Omental fat pad (tissue), 4 donors: Measurements from ENCODE around the gene IRF3. TPM values are rescaled to one million over a fixed set of nuclear protein-coding genes. Genes with fewer than 3 reads are reported as not detected.

Experiments used
- ATAC-seq: fragments of 150-250 bp; one replicate; pipeline ENCODE4 v1.9.1; 2016; ENCODE audit warnings: mild to moderate bottlenecking, moderate library complexity; ENCODE audit not compliant: low FRiP score
- DNase-seq: peaks from one replicate; pipeline ENCODE4 v3.0.0-alpha.2; 2019; ENCODE audit warnings: low spot score
- total RNA-seq, 4 donors: library from RNA; depleted of rRNA; stranded (reverse); fragments of >200 nt; gene quantifications; one replicate each; pipeline ENCODE4 v1.1.0, GENCODE V29; 2016
- TF ChIP-seq, protein P1 (sequence below), 3 donors: fragments of 450-650 bp; IDR thresholded peaks; one replicate each; pipeline ENCODE4 v1.5.1; 2016 to 2017; ENCODE audit warnings: antibody characterized with exemption in 3 of 3, mild to moderate bottlenecking in 3 of 3, moderate library complexity in 2 of 3

The IRF3 gene
- total RNA-seq, 4 donors from 2014 or later, result 32.4 to 62.7 (median 36.4) TPM

- peak; percentile 11 for ATAC-seq
- TF ChIP-seq, protein P1, sequence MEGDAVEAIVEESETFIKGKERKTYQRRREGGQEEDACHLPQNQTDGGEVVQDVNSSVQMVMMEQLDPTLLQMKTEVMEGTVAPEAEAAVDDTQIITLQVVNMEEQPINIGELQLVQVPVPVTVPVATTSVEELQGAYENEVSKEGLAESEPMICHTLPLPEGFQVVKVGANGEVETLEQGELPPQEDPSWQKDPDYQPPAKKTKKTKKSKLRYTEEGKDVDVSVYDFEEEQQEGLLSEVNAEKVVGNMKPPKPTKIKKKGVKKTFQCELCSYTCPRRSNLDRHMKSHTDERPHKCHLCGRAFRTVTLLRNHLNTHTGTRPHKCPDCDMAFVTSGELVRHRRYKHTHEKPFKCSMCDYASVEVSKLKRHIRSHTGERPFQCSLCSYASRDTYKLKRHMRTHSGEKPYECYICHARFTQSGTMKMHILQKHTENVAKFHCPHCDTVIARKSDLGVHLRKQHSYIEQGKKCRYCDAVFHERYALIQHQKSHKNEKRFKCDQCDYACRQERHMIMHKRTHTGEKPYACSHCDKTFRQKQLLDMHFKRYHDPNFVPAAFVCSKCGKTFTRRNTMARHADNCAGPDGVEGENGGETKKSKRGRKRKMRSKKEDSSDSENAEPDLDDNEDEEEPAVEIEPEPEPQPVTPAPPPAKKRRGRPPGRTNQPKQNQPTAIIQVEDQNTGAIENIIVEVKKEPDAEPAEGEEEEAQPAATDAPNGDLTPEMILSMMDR (IDR thresholded peaks at IDR 0.05), result peak in 1 of 3 donors; percentile 64
- DNase-seq, result peak; percentile 95
These were observed 12.4 kb upstream of the IRF3 start for GRCh38 chr19:49677901-49678674.

GRCh38 chr19:49677231-49677900 is 11.7 kb upstream of the IRF3 start, which contains the start of gene PRMT1:
TSS of gene PRMT1 (plus strand) at chr19:49677271. CDS start at chr19:49677281, 10 bp downstream.
- TF ChIP-seq, protein P1 (IDR thresholded peaks at IDR 0.05), result no peak

GRCh38 chr19:49676784-49677230 is 11.2 kb upstream of the IRF3 start:
- peak; percentile 99 for DNase-seq
- peak; percentile 87 for ATAC-seq
- TF ChIP-seq, protein P1 (IDR thresholded peaks at IDR 0.05), result no peak

More at GRCh38 chr19:49677231-49677900, 11.7 kb upstream of the IRF3 start, which contains the start of gene PRMT1:
- no peak for ATAC-seq
- DNase-seq, result no peak

DNA sequence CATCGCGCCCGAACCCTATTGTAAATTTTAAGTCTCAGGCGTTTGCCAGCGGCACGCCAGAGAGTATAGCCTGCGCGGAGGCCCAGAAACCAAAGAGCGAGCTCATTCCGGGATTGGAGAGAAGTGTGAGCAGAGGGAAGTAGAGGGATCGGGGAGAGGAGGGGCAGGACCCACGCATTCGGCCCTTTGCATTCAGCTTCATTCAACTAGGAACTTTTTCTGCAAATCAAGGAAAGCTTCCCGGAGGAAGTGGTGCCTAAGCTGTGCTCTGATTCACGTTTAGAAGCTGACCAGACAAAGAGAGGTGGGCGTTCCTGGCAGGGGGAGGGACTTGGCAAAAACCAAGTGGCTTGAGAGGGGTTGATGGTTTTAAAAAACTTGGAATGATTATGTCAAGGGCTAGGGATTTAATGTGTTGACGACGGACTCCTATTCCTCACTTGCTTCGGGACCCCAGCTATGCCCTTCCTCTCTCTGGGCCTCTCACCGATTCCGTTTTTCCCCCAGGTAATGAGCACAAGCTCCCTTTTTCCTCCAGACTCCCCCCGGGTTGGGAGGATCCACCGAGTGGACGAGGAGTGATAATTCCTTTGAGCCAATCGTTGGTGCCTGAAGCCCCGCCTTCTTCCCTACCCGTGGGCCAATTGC is 10.6 kb upstream of the IRF3 start:
- peak; percentile 48 for ATAC-seq
- DNase-seq, result no peak
- TF ChIP-seq, protein P1 (IDR thresholded peaks at IDR 0.05), result no peak

- ATAC-seq, result no peak
- peak; percentile 70 for DNase-seq
- TF ChIP-seq, protein P1 (IDR thresholded peaks at IDR 0.05), result peak in 1 of 3 donors; percentile 14
These were observed 6.7 kb upstream of the IRF3 start for GRCh38 chr19:49672131-49672919.

GRCh38 chr19:49669516-49669915 is 3.9 kb upstream of the IRF3 start:
- no peak for ATAC-seq
- no peak for DNase-seq
- TF ChIP-seq, protein P1 (IDR thresholded peaks at IDR 0.05), result no peak
